ENCODE data around the gene C17orf50. TPM values are rescaled to one million over a fixed set of nuclear protein-coding genes. Genes with fewer than 3 reads are reported as not detected.

Gene C17orf50
- total RNA-seq, 2 donors from 2014 or later = not detected

DNA sequence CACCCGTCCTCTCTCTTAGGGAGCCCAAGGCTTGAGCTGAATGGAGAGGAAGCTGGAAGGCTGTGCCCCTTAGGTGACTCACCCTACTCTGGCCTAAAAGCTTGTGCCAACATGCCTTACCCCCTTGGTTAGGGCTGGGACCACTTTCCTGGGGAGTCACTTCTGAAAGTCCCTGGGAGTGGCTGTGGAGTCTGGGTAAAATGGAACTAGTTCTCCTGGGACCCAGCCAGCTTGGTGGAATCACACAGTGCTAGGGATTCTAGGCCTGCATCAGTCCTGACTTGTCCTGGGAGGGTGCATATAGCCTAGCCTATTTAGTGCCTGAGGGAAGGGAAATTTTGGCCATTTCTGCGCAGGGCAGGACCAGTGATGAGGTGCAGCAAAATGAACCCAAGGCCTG is 24.2 kb downstream of the C17orf50 start:
- H3K27me3 ChIP-seq = no peaks in the 10 kb centered on the region
- intact Hi-C loops (cut with DNase I) = no loop called here
- no peak for TF ChIP-seq POLR2A (IDR thresholded peaks at IDR 0.05)
- TF ChIP-seq, protein P1, sequence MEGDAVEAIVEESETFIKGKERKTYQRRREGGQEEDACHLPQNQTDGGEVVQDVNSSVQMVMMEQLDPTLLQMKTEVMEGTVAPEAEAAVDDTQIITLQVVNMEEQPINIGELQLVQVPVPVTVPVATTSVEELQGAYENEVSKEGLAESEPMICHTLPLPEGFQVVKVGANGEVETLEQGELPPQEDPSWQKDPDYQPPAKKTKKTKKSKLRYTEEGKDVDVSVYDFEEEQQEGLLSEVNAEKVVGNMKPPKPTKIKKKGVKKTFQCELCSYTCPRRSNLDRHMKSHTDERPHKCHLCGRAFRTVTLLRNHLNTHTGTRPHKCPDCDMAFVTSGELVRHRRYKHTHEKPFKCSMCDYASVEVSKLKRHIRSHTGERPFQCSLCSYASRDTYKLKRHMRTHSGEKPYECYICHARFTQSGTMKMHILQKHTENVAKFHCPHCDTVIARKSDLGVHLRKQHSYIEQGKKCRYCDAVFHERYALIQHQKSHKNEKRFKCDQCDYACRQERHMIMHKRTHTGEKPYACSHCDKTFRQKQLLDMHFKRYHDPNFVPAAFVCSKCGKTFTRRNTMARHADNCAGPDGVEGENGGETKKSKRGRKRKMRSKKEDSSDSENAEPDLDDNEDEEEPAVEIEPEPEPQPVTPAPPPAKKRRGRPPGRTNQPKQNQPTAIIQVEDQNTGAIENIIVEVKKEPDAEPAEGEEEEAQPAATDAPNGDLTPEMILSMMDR (IDR thresholded peaks at IDR 0.05) = no peak
- ATAC-seq (no peak), DNase-seq (no peak)
- no peaks in the 10 kb centered on the region for H3K9me3 ChIP-seq
- H3K4me3 ChIP-seq = no peak overlapping the region
- H3K36me3 ChIP-seq (replicated peaks in 1 of 2; ENCODE audit: insufficient read depth in 1 of 2, low read depth in 2 of 2) = no peaks in the 10 kb centered on the region
- H3K4me1 ChIP-seq = peaks cover 26% of the 10 kb centered on the region
- WGBS, 2 donors = 85 to 86% methylated on average over 2 of the region's 2 CpGs
- H3K27ac ChIP-seq = no peak overlapping the region

DNA sequence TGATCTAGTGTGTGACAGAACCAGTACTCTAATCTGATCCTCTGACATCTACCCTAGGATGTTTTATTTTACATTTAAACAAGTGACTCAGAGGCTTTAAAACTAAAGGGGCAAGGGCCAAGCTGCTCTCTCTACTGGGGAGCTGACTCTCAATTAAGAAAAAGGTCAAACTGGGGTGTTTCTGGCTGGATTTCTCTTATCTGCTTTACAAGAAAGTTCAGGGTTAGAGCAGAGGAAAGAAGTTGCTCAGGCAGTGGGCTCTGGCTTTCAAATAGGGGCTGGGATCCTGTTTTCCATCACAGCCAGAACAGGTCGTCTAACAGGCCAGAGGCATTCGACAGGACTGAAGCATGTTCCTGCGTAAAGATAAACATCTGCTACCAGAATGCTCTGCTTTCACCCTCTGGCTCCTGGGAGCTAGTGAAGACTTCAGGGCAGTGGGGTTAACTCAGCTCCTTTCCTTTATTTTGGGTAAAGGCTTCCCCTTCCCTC is 26.3 kb downstream of the C17orf50 start:
- TF ChIP-seq, protein P1 (IDR thresholded peaks at IDR 0.05) = no peak
- TF ChIP-seq POLR2A (IDR thresholded peaks at IDR 0.05) = no peak
- Histone ChIP-seq H3K36me3 (replicated peaks in 1 of 2; ENCODE audit: insufficient read depth in 1 of 2, low read depth in 2 of 2) (no peaks in the 10 kb centered on the region), H3K27me3 (no peaks in the 10 kb centered on the region), H3K4me1 (peaks cover 26% of the 10 kb centered on the region), H3K4me3 (no peak overlapping the region), H3K9me3 (no peaks in the 10 kb centered on the region), H3K27ac (no peak overlapping the region)
- ATAC-seq (no peak), DNase-seq (no peak)
- WGBS, 2 donors = 55 to 56% methylated on average over 3 of the region's 3 CpGs
- intact Hi-C loops (cut with DNase I) = no loop called here

DNA sequence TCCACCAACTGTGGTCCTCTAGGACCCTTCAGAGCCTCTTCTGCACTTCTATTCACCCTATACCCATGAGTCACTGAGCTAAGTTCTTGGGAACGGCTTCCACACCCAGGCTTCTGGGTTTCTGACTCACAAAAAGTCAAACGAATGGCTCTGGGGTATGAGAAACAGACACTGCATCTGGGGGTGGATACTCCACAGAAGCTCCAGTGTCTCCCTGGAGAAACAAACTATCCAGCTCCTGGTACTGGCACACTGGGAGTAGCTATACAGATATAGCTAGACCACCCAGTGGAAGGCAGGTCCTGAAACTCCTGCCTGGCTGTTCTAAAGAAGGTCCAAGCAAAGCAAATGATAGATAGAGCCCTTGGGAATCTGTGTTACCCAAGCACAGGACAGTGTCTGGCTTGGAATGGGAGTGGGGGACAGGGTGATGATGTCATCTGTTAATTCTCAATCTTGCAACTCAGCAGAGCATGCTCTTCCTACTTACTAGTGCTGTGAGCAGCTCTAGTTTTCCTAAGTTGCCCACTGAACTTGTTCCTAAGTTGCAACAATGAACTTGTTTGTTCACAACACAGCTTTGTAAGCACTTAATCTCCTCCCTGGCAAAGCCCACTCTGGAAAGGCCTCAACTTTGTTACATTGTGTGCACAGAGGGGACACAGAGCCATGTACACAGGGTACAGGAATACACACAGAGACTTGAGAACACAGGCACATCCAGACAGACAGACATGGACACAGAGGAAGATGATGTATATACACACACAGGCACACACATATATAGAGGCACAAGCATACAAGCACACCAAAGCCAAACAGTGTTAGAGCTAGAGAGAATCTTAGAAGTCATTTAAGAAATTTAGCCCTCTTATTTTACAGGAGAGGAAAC is 28.0 kb downstream of the C17orf50 start:
- Histone ChIP-seq H3K36me3 (replicated peaks in 1 of 2; ENCODE audit: insufficient read depth in 1 of 2, low read depth in 2 of 2) (no peaks in the 10 kb centered on the region), H3K4me3 (no peak overlapping the region), H3K9me3 (no peaks in the 10 kb centered on the region), H3K4me1 (peaks cover 12% of the 10 kb centered on the region), H3K27ac (no peak overlapping the region), H3K27me3 (no peaks in the 10 kb centered on the region)
- WGBS, 2 donors = 60 to 65% methylated on average over 2 of the region's 2 CpGs
- no peak for TF ChIP-seq POLR2A (IDR thresholded peaks at IDR 0.05)
- TF ChIP-seq, protein P1 (IDR thresholded peaks at IDR 0.05) = no peak
- intact Hi-C loops (cut with DNase I) = no loop called here
- ATAC-seq (peak; percentile 58), DNase-seq (peak in 1 of 4 donors; percentile 33)

DNA sequence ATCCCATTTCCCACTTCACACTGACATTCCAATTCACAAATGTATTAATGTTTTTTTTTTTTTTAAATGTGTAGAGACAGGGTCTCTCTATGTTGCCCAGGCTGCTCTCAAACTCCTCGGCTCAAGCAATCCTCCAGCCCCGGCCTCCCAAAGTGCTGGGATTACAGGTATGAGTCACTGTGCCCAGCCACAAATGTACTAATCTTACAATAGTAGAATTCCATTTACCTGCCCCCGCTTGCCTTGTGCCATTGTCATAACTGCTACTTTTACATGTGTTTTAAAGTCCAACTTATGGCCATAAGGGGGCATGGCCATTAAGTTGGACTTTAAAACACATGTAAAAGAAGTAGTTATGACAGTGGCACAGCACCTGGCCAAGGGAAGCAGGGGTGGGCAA is 30.2 kb downstream of the C17orf50 start:
- Histone ChIP-seq H3K27me3 (no peaks in the 10 kb centered on the region), H3K4me1 (peaks cover 13% of the 10 kb centered on the region), H3K4me3 (no peak overlapping the region), H3K36me3 (replicated peaks in 1 of 2; ENCODE audit: insufficient read depth in 1 of 2, low read depth in 2 of 2) (no peaks in the 10 kb centered on the region), H3K27ac (no peak overlapping the region), H3K9me3 (no peaks in the 10 kb centered on the region)
- 89 to 96% methylated on average over 3 of the region's 3 CpGs for WGBS, 2 donors
- TF ChIP-seq, protein P1 (IDR thresholded peaks at IDR 0.05) = no peak
- DNase-seq = no peak
- intact Hi-C loops (cut with DNase I) = no loop called here
- no peak for ATAC-seq
